Stimulated activated naive CD8-positive, alpha-beta T cell treated with anti-CD3 and anti-CD28 coated beads, Interleukin-15, amount 100 ng/mL, for 72 hours (primary cell): ENCODE results near the gene TICAM1.
"Not testable (repeated sequence)": the region's sequence is repeated elsewhere in the genome, so short reads cannot be mapped to it uniquely, and the experiment has no call there.

Source experiments
- ATAC-seq: fragments of 150-1000 bp; cut with Tn5 transposase; 2 replicates; pipeline ENCODE4 v1.10.0; 2021; ENCODE audit warnings: mild to moderate bottlenecking, moderate library complexity
- DNase-seq, 2 donors: peaks; one replicate each; pipeline ENCODE4 v3.0.0; 2021 to 2022
- H3K27ac Mint-ChIP-seq, 2 donors: one replicate each; pipeline ENCODE4 v1.8.0; 2022; ENCODE audit warnings: mild to moderate bottlenecking in 2 of 2, mixed read lengths in 2 of 2, moderate library complexity in 2 of 2
- H3K27me3 Mint-ChIP-seq: one replicate; pipeline ENCODE4 v1.8.0; 2022; ENCODE audit warnings: mixed read lengths
- H3K4me1 Mint-ChIP-seq: one replicate; pipeline ENCODE4 v1.8.0; 2022; ENCODE audit warnings: mild to moderate bottlenecking, mixed read lengths
- H3K4me3 Mint-ChIP-seq, 2 donors: one replicate each; pipeline ENCODE4 v1.8.0; 2022; ENCODE audit warnings: mild to moderate bottlenecking in 2 of 2, mixed read lengths in 2 of 2, moderate library complexity in 1 of 2
- H3K9me3 Mint-ChIP-seq, 2 donors: one replicate each; pipeline ENCODE4 v1.8.0; 2022; ENCODE audit warnings: mixed read lengths in 2 of 2

Gene TICAM1

GRCh38 chr19:4831304-4831978, at the start of gene TICAM1:
TSS of gene TICAM1 (minus strand) at chr19:4831712. CDS start at chr19:4818377, 13,335 bp downstream.
- peaks cover 26% of the 10 kb centered on the region for H3K4me1 Mint-ChIP-seq
- peak within 1 kb of the TSS; percentile 90 to 91 for H3K4me3 Mint-ChIP-seq
- peak; percentile 91 for ATAC-seq
- no peaks in the 10 kb centered on the region for H3K9me3 Mint-ChIP-seq
- no peaks in the 10 kb centered on the region for H3K27me3 Mint-ChIP-seq
- peak; percentile 48 to 70 for DNase-seq
- peak within 1 kb of the TSS; percentile 84 to 96 for H3K27ac Mint-ChIP-seq

GRCh38 chr19:4879041-4879440, 47.5 kb upstream of the TICAM1 start:
- Mint-ChIP-seq H3K4me3 (peak overlapping the region; percentile 69 to 82), H3K4me1 (peaks cover 15% of the 10 kb centered on the region), H3K27me3 (no peaks in the 10 kb centered on the region), H3K9me3 (no peaks in the 10 kb centered on the region), H3K27ac (peak overlapping the region; percentile 87 to 90)
- ATAC-seq = no peak
- DNase-seq = no peak

DNA sequence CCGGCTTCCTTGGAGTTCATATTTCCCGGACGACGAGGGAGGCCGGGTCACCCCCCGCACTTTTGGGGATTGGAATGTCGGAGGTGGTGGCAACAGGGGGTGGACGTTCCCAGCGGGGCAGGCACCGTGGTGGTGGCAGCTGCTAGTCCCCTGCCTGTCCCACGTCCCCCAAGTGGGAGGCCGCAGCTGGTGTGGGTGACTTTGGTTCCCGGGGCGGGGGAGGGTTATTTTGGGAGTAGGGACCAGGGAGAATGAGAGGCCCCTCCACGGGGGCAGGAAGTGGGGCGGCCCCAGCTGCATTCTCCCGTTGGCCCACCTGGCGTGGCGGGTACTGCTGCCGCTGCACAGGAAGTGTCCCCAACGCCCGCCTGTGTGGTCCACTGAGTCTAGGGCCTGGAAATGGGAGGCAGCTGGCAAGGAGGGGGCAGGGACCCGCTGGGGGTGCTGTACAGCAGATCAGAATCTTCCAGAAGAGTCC, 47.0 kb upstream of the TICAM1 start:
- Mint-ChIP-seq H3K9me3 (no peaks in the 10 kb centered on the region), H3K27me3 (no peaks in the 10 kb centered on the region), H3K27ac (peak overlapping the region; percentile 87 to 90), H3K4me1 (peaks cover 15% of the 10 kb centered on the region), H3K4me3 (peak overlapping the region; percentile 69 to 82)
- DNase-seq (peak; percentile 45 to 50), ATAC-seq (peak; percentile 79)

DNA sequence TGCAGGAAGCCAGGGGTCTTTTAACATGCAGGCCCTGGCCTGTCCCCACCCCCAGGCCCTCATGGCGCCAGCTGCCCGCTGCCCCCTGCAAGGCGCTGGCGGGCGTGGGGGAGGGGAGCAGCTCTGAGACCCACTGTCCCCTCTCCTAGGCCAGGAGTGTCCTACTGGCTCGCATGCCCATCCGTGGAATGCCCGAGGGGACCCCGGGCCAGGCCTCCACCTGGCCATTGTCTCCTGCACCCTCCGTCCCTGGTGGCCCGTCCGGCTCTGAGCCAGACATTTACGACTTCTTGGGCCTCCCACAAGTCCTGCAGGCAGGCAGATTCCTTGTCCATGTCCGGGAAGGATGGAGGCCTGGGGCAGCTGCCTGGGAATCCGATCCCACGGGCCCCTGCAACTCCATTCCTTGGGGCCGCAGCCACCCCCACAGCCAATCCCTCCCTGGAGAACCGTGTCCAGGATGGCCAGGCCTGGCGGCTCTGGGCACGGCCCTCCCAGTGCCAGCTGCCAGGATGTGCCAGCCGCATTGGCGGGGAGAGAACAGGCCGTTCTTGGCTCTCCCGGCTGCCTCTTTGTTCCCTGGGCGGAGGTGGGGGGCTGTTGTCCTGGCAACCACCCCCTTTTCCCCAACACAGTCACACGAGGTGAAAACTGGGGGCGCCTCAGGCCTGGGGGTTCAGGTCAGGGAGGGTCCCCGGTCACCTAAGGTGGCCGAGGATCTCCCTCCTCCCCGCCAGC, 46.4 kb upstream of the TICAM1 start:
- H3K9me3 Mint-ChIP-seq = no peaks in the 10 kb centered on the region
- ATAC-seq (peak; percentile 49), DNase-seq (peak in 1 of 2 donors; percentile 11)
- H3K4me1 Mint-ChIP-seq = peaks cover 16% of the 10 kb centered on the region
- peak overlapping the region in 1 of 2 donors; percentile 82 for H3K4me3 Mint-ChIP-seq
- H3K27ac Mint-ChIP-seq = peak overlapping the region; percentile 87 to 90
- no peaks in the 10 kb centered on the region for H3K27me3 Mint-ChIP-seq

DNA sequence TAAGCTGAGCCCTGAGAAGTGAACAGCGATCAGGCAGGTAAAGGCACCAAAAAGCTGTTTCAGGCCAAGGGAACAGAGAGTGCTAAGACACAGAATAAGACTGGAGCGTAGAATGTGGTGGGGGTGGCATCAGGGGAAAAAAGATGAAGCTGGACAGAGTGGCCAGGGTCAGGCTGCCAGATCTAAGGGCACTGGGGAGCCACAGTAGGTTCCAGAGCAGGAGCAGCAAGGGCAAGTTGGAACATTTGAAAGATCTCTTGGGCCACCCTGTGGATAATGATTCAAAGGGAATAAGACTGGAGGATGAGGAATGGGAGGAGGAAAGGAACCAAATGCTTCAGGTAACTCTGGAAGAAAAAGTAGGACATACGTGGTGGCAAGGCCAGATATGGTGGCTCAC, 42.4 kb upstream of the TICAM1 start:
- Mint-ChIP-seq H3K4me3 (no peak overlapping the region), H3K27me3 (no peaks in the 10 kb centered on the region), H3K9me3 (no peaks in the 10 kb centered on the region), H3K4me1 (peaks cover 35% of the 10 kb centered on the region), H3K27ac (no peak overlapping the region)
- no peak for ATAC-seq
- no peak for DNase-seq

GRCh38 chr19:4871711-4872110, 40.2 kb upstream of the TICAM1 start:
- ATAC-seq (no peak), DNase-seq (no peak)
- peaks cover 37% of the 10 kb centered on the region for H3K4me1 Mint-ChIP-seq
- H3K27ac Mint-ChIP-seq = no peak overlapping the region
- no peak overlapping the region for H3K4me3 Mint-ChIP-seq
- H3K27me3 Mint-ChIP-seq = no peaks in the 10 kb centered on the region
- H3K9me3 Mint-ChIP-seq = no peaks in the 10 kb centered on the region

DNA sequence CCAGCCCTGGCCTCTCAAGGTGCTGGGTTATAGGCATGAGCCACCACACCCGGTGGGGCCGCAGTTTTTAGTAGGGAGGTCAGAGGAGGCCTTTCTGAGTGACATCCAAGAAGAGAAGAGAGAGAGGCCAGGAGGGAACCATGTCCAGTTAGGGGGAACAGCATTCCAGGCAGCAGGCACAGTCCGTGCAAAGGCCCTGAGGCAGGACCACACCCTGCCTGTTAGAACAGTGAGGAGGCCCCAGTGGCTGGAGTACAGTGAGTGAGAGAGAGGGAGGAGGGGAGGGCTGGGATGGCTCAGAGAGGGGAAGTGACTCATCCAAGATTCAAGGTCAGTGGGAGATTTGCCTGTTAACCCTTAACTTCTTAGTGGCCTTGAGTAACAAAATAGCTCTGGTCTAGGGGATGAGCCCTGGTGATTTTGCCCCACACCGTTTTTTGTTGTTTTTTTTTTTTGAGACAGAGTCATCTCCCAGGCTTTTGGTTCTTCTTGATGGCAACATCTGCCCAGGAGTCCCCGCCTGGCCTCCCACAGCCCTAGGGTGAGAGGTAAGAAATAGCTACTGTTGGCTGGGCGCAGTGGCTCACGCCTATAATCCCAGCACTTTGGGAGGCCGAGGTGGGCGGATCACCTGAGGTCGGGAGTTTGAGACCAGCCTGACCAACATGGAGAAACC, 38.7 kb upstream of the TICAM1 start:
- peaks cover 43% of the 10 kb centered on the region for H3K4me1 Mint-ChIP-seq
- no peak overlapping the region for H3K27ac Mint-ChIP-seq
- ATAC-seq = peak; percentile 46
- no peaks in the 10 kb centered on the region for H3K27me3 Mint-ChIP-seq
- peak in 1 of 2 donors; percentile 38 for DNase-seq
- no peaks in the 10 kb centered on the region for H3K9me3 Mint-ChIP-seq
- H3K4me3 Mint-ChIP-seq = no peak overlapping the region

DNA sequence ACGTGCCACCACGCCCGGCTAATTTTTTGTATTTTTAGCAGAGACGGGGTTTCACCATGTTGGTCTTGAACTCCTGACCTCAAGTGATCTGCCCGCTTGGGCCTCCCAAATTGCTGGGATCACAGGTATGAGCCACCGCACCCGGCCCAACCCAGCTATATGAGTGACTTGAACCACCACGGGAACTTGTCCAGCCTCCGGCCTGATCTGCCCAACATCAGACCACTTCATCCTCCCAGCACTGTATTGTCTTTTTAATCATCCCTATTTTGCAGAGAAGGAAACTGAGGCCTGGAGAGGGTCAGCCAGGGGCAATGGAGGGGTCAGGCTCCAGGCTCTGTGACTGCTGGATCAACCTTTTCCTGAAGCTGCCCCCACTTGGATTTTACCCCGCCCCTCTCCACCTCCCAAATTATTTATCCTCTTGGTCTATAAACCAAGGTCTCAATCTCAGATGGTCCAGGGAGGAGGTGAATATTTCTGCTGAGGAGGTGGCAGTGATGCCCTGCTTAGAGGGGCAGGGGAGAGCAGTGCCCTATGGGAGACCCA, 36.8 kb upstream of the TICAM1 start:
- no peaks in the 10 kb centered on the region for H3K27me3 Mint-ChIP-seq
- no peak for DNase-seq
- no peaks in the 10 kb centered on the region for H3K9me3 Mint-ChIP-seq
- H3K27ac Mint-ChIP-seq = peak overlapping the region; percentile 15 to 52
- ATAC-seq = no peak
- H3K4me3 Mint-ChIP-seq = peak overlapping the region; percentile 81 to 84
- H3K4me1 Mint-ChIP-seq = peaks cover 48% of the 10 kb centered on the region

DNA sequence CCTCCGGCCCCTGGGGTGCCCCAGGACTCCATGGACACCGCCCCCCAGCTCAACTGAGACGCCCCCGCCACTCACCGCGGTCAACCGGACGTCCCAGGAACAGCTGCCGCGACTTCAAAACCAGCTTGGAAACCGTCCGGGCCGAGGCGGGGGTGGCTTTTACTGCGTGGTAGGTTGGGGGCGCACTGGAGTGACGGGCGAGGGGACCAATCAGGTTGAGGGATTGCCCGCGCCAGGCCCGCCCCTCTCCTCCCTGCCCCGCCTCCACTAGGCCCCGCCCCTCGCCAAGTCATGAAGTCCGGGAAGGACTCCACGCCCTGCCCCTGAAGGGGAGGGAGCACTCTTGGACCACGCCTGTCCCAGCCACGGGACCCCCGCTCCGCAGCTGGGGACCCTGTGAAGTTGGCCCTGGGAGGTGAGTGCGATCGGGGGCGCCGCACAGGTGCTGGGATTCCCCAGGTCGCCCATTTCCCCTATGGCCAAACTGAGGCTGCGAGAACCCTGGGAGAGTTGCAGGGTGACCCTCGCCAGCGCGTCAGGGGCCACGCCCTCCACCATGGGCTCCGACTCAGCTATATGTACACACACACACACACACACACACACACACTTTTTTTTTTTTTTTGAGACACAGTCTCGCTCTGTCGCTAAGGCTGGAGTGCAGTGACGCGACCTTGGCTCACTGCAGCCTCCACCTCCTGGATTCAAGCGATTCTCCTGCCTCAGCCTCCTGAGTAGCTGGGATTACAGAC, 36.2 kb upstream of the TICAM1 start, which contains the start of gene PLIN3:
TSS of gene PLIN3 (minus strand) at position 134 of the 752 bp plus-strand sequence. CDS start 6,273 bp downstream, outside the sequence.
- Mint-ChIP-seq H3K27ac (peak within 1 kb of the TSS; percentile 34 to 52), H3K27me3 (no peaks in the 10 kb centered on the region), H3K9me3 (no peaks in the 10 kb centered on the region), H3K4me3 (peak within 1 kb of the TSS; percentile 81 to 84), H3K4me1 (peaks cover 45% of the 10 kb centered on the region)
- ATAC-seq = peak; percentile 96
- peak; percentile 90 to 92 for DNase-seq

GRCh38 chr19:4866595-4867424, 35.3 kb upstream of the TICAM1 start:
- H3K4me1 Mint-ChIP-seq = peaks cover 37% of the 10 kb centered on the region
- no peaks in the 10 kb centered on the region for H3K9me3 Mint-ChIP-seq
- H3K27me3 Mint-ChIP-seq = no peaks in the 10 kb centered on the region
- ATAC-seq = peak; percentile 17
- H3K4me3 Mint-ChIP-seq = peak overlapping the region; percentile 81 to 84
- peak; percentile 38 to 64 for DNase-seq
- H3K27ac Mint-ChIP-seq = peak overlapping the region in 1 of 2 donors; percentile 34

DNA sequence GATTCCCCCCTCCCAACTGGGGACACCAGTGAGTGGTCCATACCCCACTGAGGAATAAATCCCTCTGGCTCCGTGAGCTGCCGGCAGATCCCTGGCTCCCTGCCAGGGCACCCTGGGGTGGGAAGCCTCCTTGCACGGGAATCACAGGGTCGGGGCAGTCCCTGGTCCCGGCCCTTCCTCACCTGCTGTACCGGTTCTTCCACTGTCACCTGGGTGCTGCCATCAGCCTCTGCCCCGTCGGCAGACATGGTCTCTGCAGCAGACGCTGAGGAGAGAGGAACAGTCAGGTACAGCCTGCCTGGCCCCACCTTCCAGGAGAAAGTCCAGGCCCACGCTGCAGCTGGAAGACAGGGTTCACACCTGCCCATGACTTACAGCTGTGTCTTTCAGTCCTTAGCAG, 29.6 kb upstream of the TICAM1 start:
- DNase-seq (no peak), ATAC-seq (no peak)
- no peaks in the 10 kb centered on the region for H3K9me3 Mint-ChIP-seq
- H3K4me1 Mint-ChIP-seq = peaks cover 5% of the 10 kb centered on the region
- no peak overlapping the region for H3K27ac Mint-ChIP-seq
- H3K27me3 Mint-ChIP-seq = no peaks in the 10 kb centered on the region
- no peak overlapping the region for H3K4me3 Mint-ChIP-seq

DNA sequence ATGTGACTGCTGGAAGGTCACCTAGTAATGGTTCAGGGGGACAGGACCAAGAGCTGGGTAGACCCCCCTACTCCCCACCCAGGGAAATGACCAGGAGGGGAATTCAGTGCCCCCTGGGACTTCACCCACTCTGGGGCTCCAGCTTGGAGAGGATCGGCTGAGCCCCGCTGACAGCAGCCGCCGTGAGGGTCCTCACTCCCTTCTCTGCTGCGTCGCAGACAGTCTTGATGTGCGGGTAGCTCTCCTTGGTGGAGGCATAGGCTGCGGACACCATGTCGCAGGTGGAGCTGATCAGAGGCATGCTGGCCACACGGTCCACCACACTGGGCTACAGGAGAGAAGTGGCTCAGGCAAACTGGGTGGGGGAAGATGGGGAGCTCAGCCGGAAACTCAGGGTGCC, 28.2 kb upstream of the TICAM1 start:
- no peak for DNase-seq
- Mint-ChIP-seq H3K4me1 (peaks cover 4% of the 10 kb centered on the region), H3K4me3 (no peak overlapping the region), H3K27me3 (no peaks in the 10 kb centered on the region), H3K9me3 (no peaks in the 10 kb centered on the region), H3K27ac (no peak overlapping the region)
- ATAC-seq = no peak

DNA sequence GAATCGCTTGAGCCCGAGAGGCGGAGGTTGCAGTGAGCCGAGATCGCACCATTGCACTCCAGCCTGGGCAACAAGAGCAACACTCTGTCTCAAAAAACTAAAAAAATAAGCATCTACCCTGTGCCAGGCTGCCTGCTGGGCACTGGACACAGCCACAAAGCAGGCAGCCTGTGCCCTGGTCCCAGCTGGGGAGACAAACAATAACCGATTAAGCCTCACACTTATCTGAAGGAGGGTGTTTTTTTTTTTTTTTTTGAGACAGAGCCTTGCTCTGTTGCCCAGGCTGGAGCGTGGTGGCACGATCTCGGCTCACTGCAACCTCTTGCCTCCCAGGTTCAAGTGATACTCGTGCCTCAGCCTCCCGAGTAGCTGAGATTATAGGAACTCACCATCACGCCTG, 25.0 kb upstream of the TICAM1 start:
- not testable (repeated sequence) for H3K4me1 Mint-ChIP-seq, H3K9me3 Mint-ChIP-seq
- H3K27ac Mint-ChIP-seq = peak overlapping the region in 1 of 2 donors; percentile 27

GRCh38 chr19:4853506-4853905, 22.0 kb upstream of the TICAM1 start:
- not testable (repeated sequence) for H3K4me1 Mint-ChIP-seq, H3K27ac Mint-ChIP-seq, ATAC-seq

More for the DNA sequence above, 25.0 kb upstream of the TICAM1 start:
- not testable (repeated sequence) for H3K27me3 Mint-ChIP-seq, DNase-seq, ATAC-seq, H3K4me3 Mint-ChIP-seq

More at GRCh38 chr19:4853506-4853905, 22.0 kb upstream of the TICAM1 start:
- not testable (repeated sequence) for H3K27me3 Mint-ChIP-seq, H3K9me3 Mint-ChIP-seq, DNase-seq, H3K4me3 Mint-ChIP-seq
